Neural progenitor cell (in vitro differentiated cells): ENCODE data around the gene ASRGL1. TPM values are rescaled to one million over a fixed set of nuclear protein-coding genes. Genes with fewer than 3 reads are reported as not detected.
A peak's percentile ranks its signal among the peaks of the same experiment; 100 is the strongest.

Experiments used
- DNase-seq: peaks from one replicate; pipeline ENCODE4 v3.0.0-alpha.2; 2016; ENCODE audit warnings: low spot score
- H2AFZ ChIP-seq: fragments of 200-600 bp; sonication (generic); replicated peaks from 2 replicates; pipeline ENCODE4 v1.6.1; 2016; ENCODE audit warnings: antibody characterized with exemption
- H3F3A ChIP-seq: fragments of 200-600 bp; sonication (generic); 2 replicates; pipeline ENCODE4 v1.6.1; 2016; ENCODE audit warnings: antibody characterized with exemption, low read depth
- H3K27ac ChIP-seq: fragments of 200-600 bp; sonication (generic); 2 replicates; pipeline ENCODE4 v1.5.1; 2016; ENCODE audit warnings: mild to moderate bottlenecking
- H3K27me3 ChIP-seq: fragments of 200-600 bp; sonication (generic); 2 replicates; pipeline ENCODE4 v1.6.1; 2016; ENCODE audit warnings: mild to moderate bottlenecking, moderate library complexity
- H3K36me3 ChIP-seq: fragments of 200-600 bp; sonication (generic); 2 replicates; pipeline ENCODE4 v1.5.1; 2016
- H3K4me1 ChIP-seq: fragments of 200-600 bp; sonication (generic); 2 replicates; pipeline ENCODE4 v1.6.1; 2016; ENCODE audit warnings: mixed run types
- H3K4me2 ChIP-seq: fragments of 200-600 bp; sonication (generic); 2 replicates; pipeline ENCODE4 v1.6.1; 2016
- H3K4me3 ChIP-seq: fragments of 200-600 bp; sonication (generic); 2 replicates; pipeline ENCODE4 v1.5.1; 2016
- H3K79me2 ChIP-seq: fragments of 200-600 bp; sonication (generic); 2 replicates; pipeline ENCODE4 v1.6.1; 2016; ENCODE audit warnings: low read depth
- H3K9ac ChIP-seq: fragments of 200-600 bp; sonication (generic); 2 replicates; pipeline ENCODE4 v1.6.1; 2016
- H3K9me3 ChIP-seq: fragments of 200-600 bp; sonication (generic); 2 replicates; pipeline ENCODE4 v1.5.1; 2016; ENCODE audit warnings: low read depth
- H4K20me1 ChIP-seq: fragments of 200-600 bp; sonication (generic); 2 replicates; pipeline ENCODE4 v1.6.1; 2016; ENCODE audit warnings: low read depth
- H3K27ac Mint-ChIP-seq: 3 replicates; pipeline ENCODE4 v1.8.0; 2021; ENCODE audit warnings: mixed read lengths
- H3K27me3 Mint-ChIP-seq: 2 replicates; pipeline ENCODE4 v1.8.0; 2022; ENCODE audit warnings: low read depth, mild to moderate bottlenecking, inconsistent platforms, moderate library complexity, mixed read lengths; ENCODE audit not compliant: insufficient read depth
- H3K36me3 Mint-ChIP-seq: 3 replicates; pipeline ENCODE4 v1.8.0; 2021; ENCODE audit warnings: mixed read lengths
- H3K4me1 Mint-ChIP-seq: 3 replicates; pipeline ENCODE4 v1.8.0; 2021; ENCODE audit warnings: mixed read lengths
- H3K4me3 Mint-ChIP-seq: 3 replicates; pipeline ENCODE4 v1.8.0; 2021; ENCODE audit warnings: mild to moderate bottlenecking, moderate library complexity, mixed read lengths
- H3K9me3 Mint-ChIP-seq: 3 replicates; pipeline ENCODE4 v1.8.0; 2020; ENCODE audit warnings: mixed read lengths
- EZH2 ChIP-seq: fragments of 200-600 bp; sonication (generic); IDR thresholded peaks from 2 replicates; pipeline ENCODE4 v1.6.1; 2017; ENCODE audit warnings: antibody characterized with exemption, mild to moderate bottlenecking, moderate library complexity
- EZH2phosphoT487 ChIP-seq: fragments of 200-600 bp; sonication (generic); IDR thresholded peaks from 2 replicates; pipeline ENCODE4 v1.6.1; 2017; ENCODE audit warnings: antibody characterized with exemption
- total RNA-seq: library from RNA; depleted of rRNA; stranded (reverse); fragments of >200 nt; gene quantifications from 2 replicates; pipeline ENCODE4 v1.2.3, GENCODE V29; 2015; ENCODE audit warnings: low replicate concordance
- TF ChIP-seq, protein P1 (sequence below): fragments of 200-600 bp; sonication (generic); IDR thresholded peaks from 2 replicates; pipeline ENCODE4 v1.5.1; 2017; ENCODE audit warnings: antibody characterized with exemption, mild to moderate bottlenecking

Gene ASRGL1
- total RNA-seq, 1 donor from 2014 or later: 56.8 TPM

- Mint-ChIP-seq H3K9me3 (peaks cover 3% of the 10 kb centered on the region), H3K27ac (no peak overlapping the region), H3K4me3 (no peak overlapping the region), H3K4me1 (peaks cover 24% of the 10 kb centered on the region), H3K36me3 (no peaks in the 10 kb centered on the region), H3K27me3 (peaks cover 3% of the 10 kb centered on the region)
- Histone ChIP-seq H3K4me1 (peaks cover 10% of the 10 kb centered on the region), H3K4me2 (no peak overlapping the region), H3F3A (no peaks in the 10 kb centered on the region), H3K4me3 (no peak overlapping the region), H3K27ac (no peak overlapping the region), H3K79me2 (no peaks in the 10 kb centered on the region), H3K36me3 (no peaks in the 10 kb centered on the region), H3K27me3 (no peaks in the 10 kb centered on the region), H2AFZ (no peak overlapping the region), H4K20me1 (no peaks in the 10 kb centered on the region), H3K9ac (no peak overlapping the region), H3K9me3 (no peaks in the 10 kb centered on the region)
- TF ChIP-seq EZH2phosphoT487 (no peak), EZH2 (no peak)
- TF ChIP-seq, protein P1, sequence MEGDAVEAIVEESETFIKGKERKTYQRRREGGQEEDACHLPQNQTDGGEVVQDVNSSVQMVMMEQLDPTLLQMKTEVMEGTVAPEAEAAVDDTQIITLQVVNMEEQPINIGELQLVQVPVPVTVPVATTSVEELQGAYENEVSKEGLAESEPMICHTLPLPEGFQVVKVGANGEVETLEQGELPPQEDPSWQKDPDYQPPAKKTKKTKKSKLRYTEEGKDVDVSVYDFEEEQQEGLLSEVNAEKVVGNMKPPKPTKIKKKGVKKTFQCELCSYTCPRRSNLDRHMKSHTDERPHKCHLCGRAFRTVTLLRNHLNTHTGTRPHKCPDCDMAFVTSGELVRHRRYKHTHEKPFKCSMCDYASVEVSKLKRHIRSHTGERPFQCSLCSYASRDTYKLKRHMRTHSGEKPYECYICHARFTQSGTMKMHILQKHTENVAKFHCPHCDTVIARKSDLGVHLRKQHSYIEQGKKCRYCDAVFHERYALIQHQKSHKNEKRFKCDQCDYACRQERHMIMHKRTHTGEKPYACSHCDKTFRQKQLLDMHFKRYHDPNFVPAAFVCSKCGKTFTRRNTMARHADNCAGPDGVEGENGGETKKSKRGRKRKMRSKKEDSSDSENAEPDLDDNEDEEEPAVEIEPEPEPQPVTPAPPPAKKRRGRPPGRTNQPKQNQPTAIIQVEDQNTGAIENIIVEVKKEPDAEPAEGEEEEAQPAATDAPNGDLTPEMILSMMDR: no peak
- no peak for DNase-seq
These were observed 95.4 kb downstream of the ASRGL1 start for GRCh38 chr11:62432695-62433094.

DNA sequence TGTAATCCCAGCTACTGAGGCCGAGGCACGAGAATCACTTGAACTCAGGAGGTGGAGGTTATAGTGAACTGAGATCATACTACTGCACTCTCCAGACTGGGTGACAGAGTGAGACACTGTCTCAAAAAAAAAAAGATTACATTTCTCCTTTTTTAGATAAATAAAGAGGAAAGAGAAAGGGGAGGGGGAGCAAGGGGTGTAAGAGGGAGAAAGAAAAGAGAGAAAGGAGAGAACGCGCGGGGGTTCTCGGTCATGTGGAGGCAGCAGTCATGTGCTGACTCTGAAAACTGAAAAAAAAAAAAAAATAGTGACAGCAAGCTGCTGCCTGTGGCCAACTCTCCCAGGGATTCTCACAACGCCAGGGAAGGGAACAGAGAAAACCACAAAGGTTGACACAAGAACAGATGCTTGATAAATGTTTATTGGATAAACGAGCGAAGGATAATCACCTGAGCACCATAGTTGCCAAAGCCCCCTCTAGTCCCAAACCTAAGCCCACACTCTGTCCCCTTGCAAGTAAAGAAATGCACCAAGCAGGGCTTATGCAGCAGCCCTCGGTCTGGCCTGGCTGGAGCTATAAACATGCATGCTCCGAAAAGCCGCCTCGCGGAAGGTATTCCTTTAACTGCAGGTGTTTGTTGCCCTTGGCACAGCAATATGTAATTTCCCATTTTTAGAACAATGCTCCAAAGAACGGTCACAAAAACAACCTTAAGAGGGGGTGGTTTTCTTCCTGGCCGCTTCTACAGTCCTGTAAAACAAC, 96.1 kb downstream of the ASRGL1 start:
- H3K4me3 Mint-ChIP-seq: no peak overlapping the region
- Histone ChIP-seq H3K79me2 (no peaks in the 10 kb centered on the region), H3K4me2 (peak overlapping the region; percentile 8), H3K27ac (no peak overlapping the region), H3K9me3 (no peaks in the 10 kb centered on the region), H2AFZ (peak overlapping the region; percentile 36), H3K27me3 (no peaks in the 10 kb centered on the region), H3K4me1 (peaks cover 10% of the 10 kb centered on the region), H4K20me1 (no peaks in the 10 kb centered on the region), H3F3A (no peaks in the 10 kb centered on the region), H3K9ac (no peak overlapping the region), H3K4me3 (no peak overlapping the region), H3K36me3 (no peaks in the 10 kb centered on the region)
- H3K9me3 Mint-ChIP-seq: peaks cover 3% of the 10 kb centered on the region
- H3K4me1 Mint-ChIP-seq: peaks cover 23% of the 10 kb centered on the region
- H3K36me3 Mint-ChIP-seq: no peaks in the 10 kb centered on the region
- no peak for TF ChIP-seq EZH2
- H3K27me3 Mint-ChIP-seq: peaks cover 3% of the 10 kb centered on the region
- no peak overlapping the region for H3K27ac Mint-ChIP-seq
- DNase-seq: no peak

DNA sequence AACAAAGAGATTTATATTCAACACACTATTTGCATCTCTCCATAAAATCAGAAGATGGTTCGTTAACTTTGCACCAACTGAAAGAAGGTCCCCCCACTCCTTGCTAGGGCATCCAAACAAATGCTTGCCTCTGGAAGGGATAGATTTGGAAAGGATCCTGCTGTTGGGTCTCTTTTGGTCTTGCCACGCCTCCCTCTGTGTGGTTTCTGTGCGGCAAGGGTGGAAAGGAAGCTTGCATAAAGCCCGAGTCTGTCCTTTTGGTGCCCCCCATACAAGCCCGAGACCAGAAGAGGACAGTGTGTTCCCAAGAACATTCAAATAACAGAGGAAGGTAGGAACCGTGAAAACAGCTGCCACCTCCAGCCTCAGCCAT, 96.6 kb downstream of the ASRGL1 start:
- H2AFZ ChIP-seq: peak overlapping the region; percentile 36

More for the DNA sequence above, 96.6 kb downstream of the ASRGL1 start:
- Mint-ChIP-seq H3K4me1 (peaks cover 23% of the 10 kb centered on the region), H3K9me3 (peaks cover 3% of the 10 kb centered on the region), H3K4me3 (no peak overlapping the region), H3K36me3 (no peaks in the 10 kb centered on the region), H3K27ac (no peak overlapping the region), H3K27me3 (peaks cover 3% of the 10 kb centered on the region)
- Histone ChIP-seq H4K20me1 (no peaks in the 10 kb centered on the region), H3K27ac (no peak overlapping the region), H3F3A (no peaks in the 10 kb centered on the region), H3K4me3 (no peak overlapping the region), H3K4me2 (peak overlapping the region; percentile 8), H3K27me3 (no peaks in the 10 kb centered on the region), H3K9ac (no peak overlapping the region), H3K36me3 (no peaks in the 10 kb centered on the region), H3K9me3 (no peaks in the 10 kb centered on the region), H3K79me2 (no peaks in the 10 kb centered on the region), H3K4me1 (peaks cover 10% of the 10 kb centered on the region)
- TF ChIP-seq EZH2: no peak
- TF ChIP-seq EZH2phosphoT487: no peak
- TF ChIP-seq, protein P1: no peak
- no peak for DNase-seq
